ENCODE data around the gene TATDN3.
A peak's percentile ranks its signal among the peaks of the same experiment; 100 is the strongest.

The TATDN3 gene

GRCh38 chr1:212822956-212823355, 31.3 kb downstream of the TATDN3 start (continued):
- TF ChIP-seq PRDM2 (tag by site-specific recombination; IDR thresholded peaks at IDR 0.05; ENCODE audit: borderline replicate concordance) (no peak), ZNF280D (tag by site-specific recombination; IDR thresholded peaks at IDR 0.05) (no peak)

GRCh38 chr1:212824201-212824600, 32.5 kb downstream of the TATDN3 start:
- TF ChIP-seq ZBTB44 (tag by site-specific recombination; IDR thresholded peaks at IDR 0.05), result no peak
- CTCF ChIA-PET, result interaction anchor here (1.1 kb wide), 1 partner anchor 171 kb away, joined by 3 read pairs; no protein-coding TSS in a partner anchor
- no peak overlapping the region for H3K4me3 ChIP-seq (ENCODE audit: low read depth, low read length)
- no peak overlapping the region for H3K27ac ChIP-seq (ENCODE audit: extremely low read depth, low read depth, low read length)
- no peaks in the 10 kb centered on the region for H3K4me1 ChIP-seq (ENCODE audit: control insufficient read depth, insufficient read depth, low read length)
- POLR2A ChIA-PET, result no interaction called here
- H3K36me3 ChIP-seq (ENCODE audit: control insufficient read depth in 2 of 2, insufficient read depth in 1 of 2, low read length in 2 of 2), result no peaks in the 10 kb centered on the region
- H3K9me3 ChIP-seq (ENCODE audit: control insufficient read depth, insufficient read depth, low read depth, low read length), result no peaks in the 10 kb centered on the region

- TF ChIP-seq KLF7 (tag by site-specific recombination; IDR thresholded peaks at IDR 0.05; ENCODE audit: borderline replicate concordance) (no peak), SETDB1 (IDR thresholded peaks at IDR 0.05; ENCODE audit: insufficient read length, low read length) (peak; percentile 97)
- ChIA-PET POLR2A (no interaction called here), CTCF (interaction anchor here (0.6 kb wide), 1 partner anchor 74 kb away, joined by 4 read pairs; no protein-coding TSS in a partner anchor)
- Histone ChIP-seq H3K36me3 (ENCODE audit: control insufficient read depth in 2 of 2, insufficient read depth in 1 of 2, low read length in 2 of 2) (no peaks in the 10 kb centered on the region), H3K4me1 (ENCODE audit: control insufficient read depth, insufficient read depth, low read length) (no peaks in the 10 kb centered on the region), H3K27ac (ENCODE audit: extremely low read depth, low read depth, low read length) (no peak overlapping the region), H3K4me3 (ENCODE audit: low read depth, low read length) (no peak overlapping the region), H3K9me3 (ENCODE audit: control insufficient read depth, insufficient read depth, low read depth, low read length) (no peaks in the 10 kb centered on the region)
These were observed 34.2 kb downstream of the TATDN3 start for GRCh38 chr1:212825798-212826452.

- POLR2A ChIA-PET, result interaction anchor here (1.2 kb wide), 1 partner anchor 31 kb away, joined by 3 read pairs; the partner anchor contains the start of gene FLVCR1
- no peak overlapping the region for H3K27ac ChIP-seq (ENCODE audit: extremely low read depth, low read depth, low read length)
- TF ChIP-seq CTCF (tag by site-specific recombination; IDR thresholded peaks at IDR 0.05) (no peak), PRDM10 (tag by site-specific recombination; IDR thresholded peaks at IDR 0.05) (no peak), ZNF324 (tag by site-specific recombination; IDR thresholded peaks at IDR 0.05) (no peak), SCRT2 (tag by site-specific recombination; IDR thresholded peaks at IDR 0.05) (no peak), IKZF3 (tag by site-specific recombination; IDR thresholded peaks at IDR 0.05) (no peak)
These were observed 35.6 kb downstream of the TATDN3 start for GRCh38 chr1:212827171-212827776.

More at GRCh38 chr1:212827171-212827776, 35.6 kb downstream of the TATDN3 start:
- H3K4me1 ChIP-seq (ENCODE audit: control insufficient read depth, insufficient read depth, low read length), result no peaks in the 10 kb centered on the region
- no peaks in the 10 kb centered on the region for H3K36me3 ChIP-seq (ENCODE audit: control insufficient read depth in 2 of 2, insufficient read depth in 1 of 2, low read length in 2 of 2)
- H3K9me3 ChIP-seq (ENCODE audit: control insufficient read depth, insufficient read depth, low read depth, low read length), result no peaks in the 10 kb centered on the region
- CTCF ChIA-PET, result no interaction called here
- no peak overlapping the region for H3K4me3 ChIP-seq (ENCODE audit: low read depth, low read length)

All from HEK293 (cell line).